OCI-LY1 (cell line): ENCODE data around the gene TIGIT.

Experiments
- EZH2 ChIP-seq: fragments of 200-600 bp; sonication (generic), shearing (Covaris generic); IDR thresholded peaks from 2 replicates; pipeline ENCODE4 v1.8.0; 2017; ENCODE audit warnings: borderline replicate concordance, mixed run types, mild to moderate bottlenecking, antibody characterized with exemption, low read length, moderate library complexity, mixed read lengths
- TF ChIP-seq, protein P1 (sequence below): fragments of 200-600 bp; sonication (generic), shearing (Covaris generic); IDR thresholded peaks from 2 replicates; pipeline ENCODE4 v1.5.1; 2017; ENCODE audit warnings: mild to moderate bottlenecking, antibody characterized with exemption, low read length, moderate library complexity, mixed read lengths

DNA sequence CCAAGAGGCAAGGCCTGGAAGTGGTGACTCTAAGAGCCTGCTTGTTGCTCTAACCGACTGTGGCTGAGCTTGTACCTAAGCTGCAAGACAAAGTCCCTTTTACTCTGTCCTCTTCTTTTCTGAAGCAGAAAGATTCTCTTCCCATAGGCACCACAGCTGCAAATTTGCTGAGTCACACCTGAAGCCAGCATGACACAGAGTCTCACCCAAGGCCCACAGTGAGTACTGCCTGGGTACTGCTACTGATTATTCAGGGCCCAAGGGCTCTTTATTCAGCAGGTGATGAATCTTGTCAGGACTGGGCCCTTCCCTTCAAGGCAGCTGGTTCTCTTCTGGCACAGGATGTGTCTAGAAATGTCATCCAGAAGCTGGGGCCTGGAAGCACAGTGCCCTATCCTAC, 18.9 kb upstream of the TIGIT start:
- TF ChIP-seq, protein P1, sequence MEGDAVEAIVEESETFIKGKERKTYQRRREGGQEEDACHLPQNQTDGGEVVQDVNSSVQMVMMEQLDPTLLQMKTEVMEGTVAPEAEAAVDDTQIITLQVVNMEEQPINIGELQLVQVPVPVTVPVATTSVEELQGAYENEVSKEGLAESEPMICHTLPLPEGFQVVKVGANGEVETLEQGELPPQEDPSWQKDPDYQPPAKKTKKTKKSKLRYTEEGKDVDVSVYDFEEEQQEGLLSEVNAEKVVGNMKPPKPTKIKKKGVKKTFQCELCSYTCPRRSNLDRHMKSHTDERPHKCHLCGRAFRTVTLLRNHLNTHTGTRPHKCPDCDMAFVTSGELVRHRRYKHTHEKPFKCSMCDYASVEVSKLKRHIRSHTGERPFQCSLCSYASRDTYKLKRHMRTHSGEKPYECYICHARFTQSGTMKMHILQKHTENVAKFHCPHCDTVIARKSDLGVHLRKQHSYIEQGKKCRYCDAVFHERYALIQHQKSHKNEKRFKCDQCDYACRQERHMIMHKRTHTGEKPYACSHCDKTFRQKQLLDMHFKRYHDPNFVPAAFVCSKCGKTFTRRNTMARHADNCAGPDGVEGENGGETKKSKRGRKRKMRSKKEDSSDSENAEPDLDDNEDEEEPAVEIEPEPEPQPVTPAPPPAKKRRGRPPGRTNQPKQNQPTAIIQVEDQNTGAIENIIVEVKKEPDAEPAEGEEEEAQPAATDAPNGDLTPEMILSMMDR = no peak
- TF ChIP-seq EZH2 = no peak
